Hepatocyte (in vitro differentiated cells): ENCODE measurements around the gene CYB561D2.

Source experiments
- EZH2 ChIP-seq: fragments of 200-600 bp; sonication (generic); IDR thresholded peaks from 2 replicates; pipeline ENCODE4 v1.6.1; 2016; ENCODE audit warnings: antibody characterized with exemption, mild to moderate bottlenecking, borderline replicate concordance
- TF ChIP-seq, protein P1 (sequence below): fragments of 200-600 bp; sonication (generic); IDR thresholded peaks from 2 replicates; pipeline ENCODE4 v1.5.1; 2016; ENCODE audit warnings: antibody characterized with exemption, mild to moderate bottlenecking; ENCODE audit not compliant: poor library complexity

DNA sequence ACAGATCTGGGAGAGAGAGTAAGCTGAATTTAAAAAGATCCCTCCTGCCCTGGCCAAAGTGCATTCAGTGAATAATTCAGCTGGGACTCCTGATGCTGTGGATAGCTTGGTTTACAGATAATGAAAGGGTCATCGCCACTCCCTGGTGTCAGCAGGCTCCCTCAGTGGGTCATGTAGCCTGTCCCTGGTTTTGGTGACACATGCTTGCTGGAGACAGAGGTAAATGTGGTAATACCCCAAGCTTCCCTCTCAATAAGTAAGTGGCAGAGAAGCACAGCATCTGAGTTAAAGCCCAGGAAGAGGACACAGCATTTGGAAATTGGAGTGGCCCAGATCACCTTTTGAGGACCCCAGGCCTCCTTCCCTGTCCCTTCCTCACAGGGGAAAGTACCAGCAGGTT lies 6.8 kb downstream of the CYB561D2 start:
- TF ChIP-seq, protein P1, sequence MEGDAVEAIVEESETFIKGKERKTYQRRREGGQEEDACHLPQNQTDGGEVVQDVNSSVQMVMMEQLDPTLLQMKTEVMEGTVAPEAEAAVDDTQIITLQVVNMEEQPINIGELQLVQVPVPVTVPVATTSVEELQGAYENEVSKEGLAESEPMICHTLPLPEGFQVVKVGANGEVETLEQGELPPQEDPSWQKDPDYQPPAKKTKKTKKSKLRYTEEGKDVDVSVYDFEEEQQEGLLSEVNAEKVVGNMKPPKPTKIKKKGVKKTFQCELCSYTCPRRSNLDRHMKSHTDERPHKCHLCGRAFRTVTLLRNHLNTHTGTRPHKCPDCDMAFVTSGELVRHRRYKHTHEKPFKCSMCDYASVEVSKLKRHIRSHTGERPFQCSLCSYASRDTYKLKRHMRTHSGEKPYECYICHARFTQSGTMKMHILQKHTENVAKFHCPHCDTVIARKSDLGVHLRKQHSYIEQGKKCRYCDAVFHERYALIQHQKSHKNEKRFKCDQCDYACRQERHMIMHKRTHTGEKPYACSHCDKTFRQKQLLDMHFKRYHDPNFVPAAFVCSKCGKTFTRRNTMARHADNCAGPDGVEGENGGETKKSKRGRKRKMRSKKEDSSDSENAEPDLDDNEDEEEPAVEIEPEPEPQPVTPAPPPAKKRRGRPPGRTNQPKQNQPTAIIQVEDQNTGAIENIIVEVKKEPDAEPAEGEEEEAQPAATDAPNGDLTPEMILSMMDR = no peak
- TF ChIP-seq EZH2 = no peak
